GM23338 (cell line): ENCODE results near the gene DAZAP1. TPM values are rescaled to one million over a fixed set of nuclear protein-coding genes. Genes with fewer than 3 reads are reported as not detected.
A peak's percentile ranks its signal among the peaks of the same experiment; 100 is the strongest.

Experiments
- ATAC-seq: fragments of 200-7000 bp; cut with Tn5 transposase; 3 replicates; pipeline ENCODE4 v1.9.1; 2020
- DNase-seq: peaks from one replicate; pipeline ENCODE4 v3.0.0-alpha.2; 2015; ENCODE audit warnings: low spot score
- H2AFZ ChIP-seq: fragments of 200-600 bp; sonication (generic); 2 replicates; pipeline ENCODE4 v1.8.0; 2016; ENCODE audit warnings: antibody characterized with exemption, mild to moderate bottlenecking, moderate library complexity
- H3F3A ChIP-seq: fragments of 200-600 bp; sonication (generic); replicated peaks from 2 replicates; pipeline ENCODE4 v1.8.0; 2017; ENCODE audit warnings: antibody characterized with exemption, mixed run types, low read depth
- H3K27ac ChIP-seq: fragments of 200-600 bp; sonication (generic); 2 replicates; pipeline ENCODE4 v1.6.1; 2016; ENCODE audit warnings: low read depth
- H3K27me3 ChIP-seq: fragments of 200-600 bp; sonication (generic); 2 replicates; pipeline ENCODE4 v1.8.0; 2016; ENCODE audit warnings: mild to moderate bottlenecking, mixed run types, moderate library complexity; ENCODE audit not compliant: insufficient read depth
- H3K36me3 ChIP-seq: fragments of 200-600 bp; sonication (generic); 2 replicates; pipeline ENCODE4 v1.8.0; 2016; ENCODE audit warnings: mild to moderate bottlenecking; ENCODE audit not compliant: insufficient read depth
- H3K4me1 ChIP-seq: fragments of 200-600 bp; sonication (generic); 2 replicates; pipeline ENCODE4 v1.8.0; 2016; ENCODE audit warnings: mild to moderate bottlenecking, moderate library complexity; ENCODE audit not compliant: insufficient read depth
- H3K4me2 ChIP-seq: fragments of 200-600 bp; sonication (generic); 2 replicates; pipeline ENCODE4 v1.7.1; 2017; ENCODE audit warnings: mixed run types
- H3K4me3 ChIP-seq: fragments of 200-600 bp; sonication (generic); 2 replicates; pipeline ENCODE4 v1.6.1; 2016; ENCODE audit warnings: mixed run types
- H3K79me2 ChIP-seq: fragments of 200-600 bp; sonication (generic); replicated peaks from 2 replicates; pipeline ENCODE4 v1.8.0; 2017; ENCODE audit warnings: mild to moderate bottlenecking; ENCODE audit not compliant: insufficient read depth
- H3K9me2 ChIP-seq: fragments of 200-600 bp; sonication (generic); 2 replicates; pipeline ENCODE4 v1.8.0; 2017; ENCODE audit not compliant: insufficient read depth
- H4K20me1 ChIP-seq: fragments of 200-600 bp; sonication (generic); replicated peaks from 2 replicates; pipeline ENCODE4 v1.8.0; 2017; ENCODE audit warnings: mild to moderate bottlenecking; ENCODE audit not compliant: insufficient read depth
- H3K27ac Mint-ChIP-seq: 2 replicates; pipeline ENCODE4 v1.8.0; 2020; ENCODE audit warnings: inconsistent platforms, mild to moderate bottlenecking, moderate library complexity, mixed read lengths
- H3K27me3 Mint-ChIP-seq: 3 replicates; pipeline ENCODE4 v1.8.0; 2022; ENCODE audit warnings: low read depth, mild to moderate bottlenecking, moderate library complexity, mixed read lengths, inconsistent platforms; ENCODE audit not compliant: insufficient read depth, poor library complexity
- H3K36me3 Mint-ChIP-seq: 3 replicates; pipeline ENCODE4 v1.8.0; 2021; ENCODE audit warnings: low read depth, mild to moderate bottlenecking, inconsistent platforms, moderate library complexity, mixed read lengths
- H3K4me1 Mint-ChIP-seq: 3 replicates; pipeline ENCODE4 v1.8.0; 2020; ENCODE audit warnings: mild to moderate bottlenecking, inconsistent platforms, mixed read lengths
- H3K4me3 Mint-ChIP-seq: 3 replicates; pipeline ENCODE4 v1.8.0; 2021; ENCODE audit warnings: moderate library complexity, mild to moderate bottlenecking, inconsistent platforms, mixed read lengths
- H3K9me3 Mint-ChIP-seq: 3 replicates; pipeline ENCODE4 v1.8.0; 2020; ENCODE audit warnings: moderate library complexity, mild to moderate bottlenecking, inconsistent platforms, mixed read lengths
- CREB1 ChIP-seq: fragments of 250-450 bp; sonication (Bioruptor Pico); IDR thresholded peaks from 2 replicates; pipeline ENCODE4 v1.5.0; 2020; ENCODE audit warnings: low read depth, mild to moderate bottlenecking, moderate library complexity
- CTCF ChIP-seq, 2 experiments: fragments of 200-600 bp in 1 of 2; sonication (generic) in 1 of 2; conservative IDR thresholded peaks; 2 replicates each; pipeline versions ENCODE4 v1.5.1 to v1.6.1; 2016 to 2017; ENCODE audit warnings: antibody characterized with exemption in 2 of 2, low read depth in 2 of 2, mild to moderate bottlenecking in 2 of 2, moderate library complexity in 1 of 2
- EZH2 ChIP-seq: fragments of 200-600 bp; sonication (generic); IDR thresholded peaks from one replicate; pipeline ENCODE4 v1.8.0; 2017; ENCODE audit warnings: antibody characterized with exemption, mild to moderate bottlenecking, low read depth; ENCODE audit not compliant: unreplicated experiment
- EZH2phosphoT487 ChIP-seq: fragments of 200-600 bp; sonication (generic); IDR thresholded peaks from one replicate; pipeline ENCODE4 v1.8.1; 2018; ENCODE audit warnings: antibody characterized with exemption; ENCODE audit not compliant: unreplicated experiment
- JUNB ChIP-seq: IDR thresholded peaks from one replicate; pipeline ENCODE4 v1.6.1; 2016; ENCODE audit warnings: antibody characterized with exemption; ENCODE audit not compliant: unreplicated experiment
- NANOG ChIP-seq: IDR thresholded peaks from 2 replicates; pipeline ENCODE4 v1.6.1; 2016; ENCODE audit warnings: antibody characterized with exemption, borderline replicate concordance
- REST ChIP-seq: IDR thresholded peaks from one replicate; pipeline ENCODE4 v1.6.1; 2018; ENCODE audit warnings: antibody characterized with exemption; ENCODE audit not compliant: unreplicated experiment
- ZNF114 ChIP-seq: fragments of 250-450 bp; sonication (Bioruptor Pico); IDR thresholded peaks from 2 replicates; pipeline ENCODE4 v1.5.0; 2020; ENCODE audit warnings: mild to moderate bottlenecking, moderate library complexity
- ZNF331 ChIP-seq: fragments of 250-450 bp; sonication (Bioruptor Pico); IDR thresholded peaks from 2 replicates; pipeline ENCODE4 v1.5.0; 2020; ENCODE audit warnings: low read depth, mild to moderate bottlenecking, moderate library complexity
- polyA plus RNA-seq: library from polyadenylated mRNA; unstranded; fragments of >200 nt; fragmentation: Nextera tagmentation; extraction: Ambion mirVana; gene quantifications from 2 replicates; pipeline ENCODE4 v1.2.1, GENCODE V29; 2016
- total RNA-seq: library from RNA; depleted of rRNA; stranded (reverse); fragments of >200 nt; shearing (Covaris generic); gene quantifications from 2 replicates; pipeline ENCODE4 v1.2.3, GENCODE V29; 2014

The DAZAP1 gene
- total and polyA plus RNA-seq, 2 experiments from 2014 or later = 44.1 to 194 TPM

- Mint-ChIP-seq H3K9me3 (0 out of 3 replicates have a peak, but pooled peaks cover 3% of the 10 kb centered on the region), H3K4me3 (no peak overlapping the region), H3K36me3 (no peaks in the 10 kb centered on the region; the same call in 2 of the 3 replicates), H3K27me3 (peaks cover 69% of the 10 kb centered on the region), H3K4me1 (peaks cover 6% of the 10 kb centered on the region; the same call in 2 of the 3 replicates), H3K27ac (no peak overlapping the region)
- DNase-seq (no peak), ATAC-seq (peak; percentile 0; the same call in 2 of the 3 replicates)
- Histone ChIP-seq H3F3A (peaks cover 17% of the 10 kb centered on the region), H3K9me2 (no peaks in the 10 kb centered on the region), H3K27ac (no peak overlapping the region), H3K4me2 (peak overlapping the region; percentile 75), H3K4me3 (peak overlapping the region; percentile 51; the same call in 1 of the 2 replicates), H3K4me1 (peaks cover 6% of the 10 kb centered on the region; the same call in 1 of the 2 replicates), H3K79me2 (no peaks in the 10 kb centered on the region), H4K20me1 (peaks cover 11% of the 10 kb centered on the region; the same call in 1 of the 2 replicates), H3K27me3 (peaks cover 93% of the 10 kb centered on the region), H3K36me3 (no peaks in the 10 kb centered on the region), H2AFZ (no peak overlapping the region)
- no peak for TF ChIP-seq ZNF331 (CRISPR knock-in tag)
- TF ChIP-seq EZH2 = peak; percentile 80
- no peak for TF ChIP-seq ZNF114 (CRISPR knock-in tag)
- TF ChIP-seq CTCF (conservative IDR thresholded peaks at IDR 0.05; ENCODE audit: low read depth in 2 of 2) = peak in 1 of 2 experiments; percentile 38; a peak in 2 of 4 replicates
- no peak for TF ChIP-seq REST
- TF ChIP-seq JUNB = no peak
- no peak for TF ChIP-seq EZH2phosphoT487
- no peak for TF ChIP-seq CREB1 (CRISPR knock-in tag)
- no peak for TF ChIP-seq NANOG
Observed at GRCh38 chr19:1468821-1469254, 61.5 kb downstream of the DAZAP1 start.
